H1 (cell line): ENCODE measurements around the gene SPATS2L. TPM values are rescaled to one million over a fixed set of nuclear protein-coding genes. Genes with fewer than 3 reads are reported as not detected.

Experiments
- CTCF ChIA-PET: fragments of 300-600 bp; sonication (Branson Sonifier 250); formaldehyde crosslinking; loops from one replicate; lab custom pipeline; 2021; ENCODE audit not compliant: partially characterized antibody; lab: Charles Lee
- POLR2A ChIA-PET: fragments of 300-600 bp; sonication (Branson Sonifier 250); formaldehyde crosslinking; loops from one replicate; lab custom pipeline; 2021; ENCODE audit warnings: inconsistent platforms; ENCODE audit not compliant: partially characterized antibody; lab: Charles Lee
- DNase-seq, 2 experiments: peaks; one replicate each; pipeline versions ENCODE4 v3.0.0 to v3.0.0-alpha.2; 2010 to 2022; ENCODE audit warnings: low spot score in 2 of 2, low read depth in 1 of 2, mixed read lengths in 1 of 2
- FAIRE-seq: peaks from 2 replicates; lab custom pipeline; 2011; peaks lifted over from hg19 to GRCh38; lab: Jason Lieb, UNC
- H2AFZ ChIP-seq: 2 replicates; pipeline ENCODE4 v1.8.1; 2012; ENCODE audit warnings: low read length, inconsistent platforms
- H2AK5ac ChIP-seq: 2 replicates; pipeline ENCODE4 v1.6.1; 2013; ENCODE audit warnings: low read depth, low read length
- H2BK120ac ChIP-seq: replicated peaks from 2 replicates; pipeline ENCODE3; 2013; ENCODE audit warnings: low read depth, low read length, inconsistent platforms
- H2BK12ac ChIP-seq: 2 replicates; pipeline ENCODE4 v1.6.1; 2013; ENCODE audit warnings: low read depth, low read length
- H2BK15ac ChIP-seq: 2 replicates; pipeline ENCODE4 v1.6.1; 2013; ENCODE audit warnings: low read length
- H2BK20ac ChIP-seq: 2 replicates; pipeline ENCODE4 v1.6.1; 2013; ENCODE audit warnings: low read length
- H2BK5ac ChIP-seq: 2 replicates; pipeline ENCODE4 v1.6.1; 2013; ENCODE audit warnings: low read depth, low read length
- H3K14ac ChIP-seq: 2 replicates; pipeline ENCODE4 v1.6.1; 2013; ENCODE audit warnings: inconsistent platforms; ENCODE audit not compliant: insufficient read length
- H3K18ac ChIP-seq: 2 replicates; pipeline ENCODE4 v1.6.1; 2013; ENCODE audit warnings: low read length; ENCODE audit errors: extremely low read depth
- H3K23ac ChIP-seq: 2 replicates; pipeline ENCODE4 v1.6.1; 2013; ENCODE audit warnings: inconsistent platforms; ENCODE audit not compliant: insufficient read length
- H3K23me2 ChIP-seq: 2 replicates; pipeline ENCODE4 v1.6.1; 2013; ENCODE audit warnings: low read depth, low read length
- H3K27ac ChIP-seq: 2 replicates; pipeline ENCODE4 v1.6.1; 2011; ENCODE audit warnings: low read depth, low read length, inconsistent platforms
- H3K27me3 ChIP-seq, 4 experiments: replicated peaks in 1 of 4; 1 replicate in 1 of 4; 2 replicates in 3 of 4; pipeline versions ENCODE4 v1.6.1 to v1.8.1; 2011 to 2013; ENCODE audit warnings: low read length in 3 of 4, mild to moderate bottlenecking in 3 of 4, inconsistent platforms in 2 of 4, mixed read lengths in 2 of 4, moderate library complexity in 1 of 4; ENCODE audit not compliant: control insufficient read depth in 3 of 4, insufficient read depth in 3 of 4; ENCODE audit errors: extremely low read depth in 1 of 4
- H3K36me3 ChIP-seq, 4 experiments: 2 replicates each; pipeline versions ENCODE4 v1.6.1 to v1.8.1; 2011 to 2013; ENCODE audit warnings: mild to moderate bottlenecking in 4 of 4, low read length in 3 of 4, moderate library complexity in 2 of 4, control low read depth in 1 of 4, inconsistent platforms in 1 of 4; ENCODE audit not compliant: insufficient read depth in 4 of 4, control insufficient read depth in 2 of 4
- H3K4ac ChIP-seq: replicated peaks from 2 replicates; pipeline ENCODE3; 2013; ENCODE audit warnings: low read length, low read depth, mixed read lengths, inconsistent platforms; ENCODE audit not compliant: insufficient read length
- H3K4me1 ChIP-seq, 4 experiments: replicated peaks in 1 of 4; 1 replicate in 1 of 4; 2 replicates in 3 of 4; pipeline versions ENCODE4 v1.6.1 to v1.8.1; 2011 to 2013; ENCODE audit warnings: low read length in 3 of 4, inconsistent platforms in 2 of 4, mixed read lengths in 1 of 4; ENCODE audit not compliant: insufficient read depth in 4 of 4, control insufficient read depth in 3 of 4
- H3K4me2 ChIP-seq, 2 experiments: 2 replicates each; pipeline versions ENCODE4 v1.6.1 to v1.8.1; 2011 to 2013; ENCODE audit warnings: low read depth in 2 of 2, low read length in 2 of 2, control low read depth in 1 of 2, inconsistent platforms in 1 of 2, mild to moderate bottlenecking in 1 of 2; ENCODE audit not compliant: insufficient read depth in 1 of 2
- H3K4me3 ChIP-seq, 4 experiments: fragments of 200-600, 300-600 bp in 1 of 4; sonication (generic), shearing (Covaris generic), sonication (Bioruptor Twin) in 1 of 4; 2 replicates each; pipeline versions ENCODE4 v1.5.1 to v1.8.1; 2011 to 2016; ENCODE audit warnings: low read length in 4 of 4, low read depth in 3 of 4, control low read depth in 2 of 4, inconsistent platforms in 2 of 4, mild to moderate bottlenecking in 2 of 4, mixed read lengths in 1 of 4, moderate library complexity in 1 of 4; ENCODE audit not compliant: insufficient read depth in 2 of 4; ENCODE audit errors: extremely low read depth in 1 of 4
- H3K56ac ChIP-seq: replicated peaks from 2 replicates; pipeline ENCODE3; 2013; ENCODE audit warnings: low read depth, mild to moderate bottlenecking, mixed read lengths, low read length, inconsistent platforms; ENCODE audit not compliant: insufficient read length
- H3K79me1 ChIP-seq: 2 replicates; pipeline ENCODE4 v1.6.1; 2013; ENCODE audit warnings: low read depth, low read length, control low read depth
- H3K79me2 ChIP-seq, 2 experiments: 2 replicates each; pipeline versions ENCODE4 v1.6.1 to v1.8.1; 2012 to 2013; ENCODE audit warnings: low read length in 2 of 2, mild to moderate bottlenecking in 2 of 2, inconsistent platforms in 1 of 2; ENCODE audit not compliant: insufficient read depth in 2 of 2, control insufficient read depth in 1 of 2
- H3K9ac ChIP-seq, 4 experiments: replicated peaks in 1 of 4; 1 replicate in 1 of 4; 2 replicates in 3 of 4; pipeline versions ENCODE4 v1.6.1 to v1.8.1; 2011 to 2013; ENCODE audit warnings: low read depth in 3 of 4, low read length in 3 of 4, control low read depth in 2 of 4, mild to moderate bottlenecking in 2 of 4, moderate library complexity in 2 of 4, inconsistent platforms in 1 of 4; ENCODE audit errors: extremely low read depth in 1 of 4
- H3K9me3 ChIP-seq, 2 experiments: 2 replicates each; pipeline versions ENCODE4 v1.6.1 to v1.8.1; 2012 to 2013; ENCODE audit warnings: mild to moderate bottlenecking in 2 of 2, moderate library complexity in 2 of 2, control low read depth in 1 of 2, inconsistent platforms in 1 of 2, low read depth in 1 of 2, low read length in 1 of 2, mixed read lengths in 1 of 2; ENCODE audit not compliant: insufficient read depth in 2 of 2
- H4K20me1 ChIP-seq, 2 experiments: replicated peaks in 1 of 2; 2 replicates each; pipeline versions ENCODE3 to v1.8.1; 2011 to 2013; ENCODE audit warnings: inconsistent platforms in 2 of 2, low read length in 2 of 2, mild to moderate bottlenecking in 1 of 2; ENCODE audit not compliant: insufficient read depth in 2 of 2, control insufficient read depth in 1 of 2
- H4K5ac ChIP-seq: 2 replicates; pipeline ENCODE4 v1.6.1; 2013; ENCODE audit warnings: low read length, low read depth, mixed read lengths, inconsistent platforms; ENCODE audit not compliant: insufficient read length
- H4K8ac ChIP-seq: 2 replicates; pipeline ENCODE4 v1.8.0; 2013; ENCODE audit warnings: mild to moderate bottlenecking, moderate library complexity, low read length, inconsistent platforms; ENCODE audit not compliant: insufficient read depth; ENCODE audit errors: extremely low read depth
- H4K91ac ChIP-seq: replicated peaks from 2 replicates; pipeline ENCODE3; 2013; ENCODE audit warnings: low read length, mixed read lengths, inconsistent platforms; ENCODE audit not compliant: insufficient read length
- GABPA ChIP-seq: IDR thresholded peaks from 2 replicates; pipeline ENCODE4 v1.6.1; 2011; ENCODE audit warnings: mild to moderate bottlenecking, low read length, moderate library complexity, borderline replicate concordance; ENCODE audit not compliant: insufficient read depth
- SUZ12 ChIP-seq: fragments of 200-600 bp; sonication (generic); IDR thresholded peaks from 2 replicates; pipeline ENCODE4 v1.6.1; 2012; ENCODE audit warnings: mild to moderate bottlenecking, inconsistent platforms, low read length, moderate library complexity, mixed read lengths
- ZNF274 ChIP-seq: IDR thresholded peaks from 2 replicates; pipeline ENCODE4 v1.7.0; 2012; ENCODE audit warnings: low read length, borderline replicate concordance; ENCODE audit errors: extremely low read depth
- WGBS, 2 experiments: shearing (Covaris generic) in 1 of 2; methylation state at CpG; one replicate each; pipeline versions ENCODE4 v1.1.6 to v1.1.7; 2013 to 2015; ENCODE audit warnings: low lambda C conversion rate in 2 of 2, mixed read lengths in 2 of 2, inconsistent platforms in 1 of 2, low coverage in 1 of 2, missing lambda C conversion rate in 1 of 2; ENCODE audit not compliant: insufficient replicate concordance in 2 of 2, insufficient coverage in 1 of 2, insufficient read length in 1 of 2; ENCODE audit errors: extremely low coverage in 1 of 2, missing lambda C conversion rate in 1 of 2; 5-methylcytosine and 5-hydroxymethylcytosine counted together
- polyA plus RNA-seq, 7 experiments: library from polyadenylated mRNA; depleted of rRNA in 3 of 7; stranded (reverse) in 5 of 7; unstranded in 2 of 7; fragments of >200 nt in 5 of 7; fragments of 200-250 nt in 2 of 7; gene quantifications; 1 replicate in 5 of 7; 2 replicates in 1 of 7; 4 replicates in 1 of 7; pipeline versions ENCODE4 v1.2.1 to v1.2.3, GENCODE V29; 2011 to 2013; ENCODE audit warnings: missing spikeins in 2 of 7, mixed read lengths in 2 of 7
- total RNA-seq: library from RNA; stranded (reverse); fragmentation: NEBNext Ultra II Directional; extraction: Animal tissue kit (Norgen Biotek cat#: 25700); gene quantifications from 2 replicates; pipeline ENCODE4 v1.2.1, GENCODE V29; 2021

The SPATS2L gene
- total and polyA plus RNA-seq, 2 of the 8 experiments (the other 6 are each of a cell fraction or from before 2014, with no cell fraction given), result 67.3 to 189 TPM

- H3K4me1 ChIP-seq, result peaks cover 14 to 37% (median 30%) of the 10 kb centered on the region in 4 experiments; a peak in 6 of 7 replicates
- no peak overlapping the region for H3K4ac ChIP-seq
- CTCF ChIA-PET, result interaction anchor here (0.7 to 1.0 kb wide), 2 partner anchors 10 to 198 kb away, joined by 3 read pairs; partner anchors contain the start of gene KCTD18
- no peak overlapping the region for H4K8ac ChIP-seq
- H3K4me2 ChIP-seq, result peak overlapping the region; percentile 57 to 74; a peak in 2 of 4 replicates
- H2BK12ac ChIP-seq, result no peak overlapping the region
- WGBS, 2 experiments, result 80% methylated on average over 3 of the region's 3 CpGs; no CpG with 5 or more reads in 1 of the 2 experiments
- no peak overlapping the region for H3K23ac ChIP-seq
- no peak overlapping the region for H2BK120ac ChIP-seq
- peaks cover 71 to 95% of the 10 kb centered on the region in 2 experiments for H3K79me2 ChIP-seq
- peaks cover 17% of the 10 kb centered on the region for H3K79me1 ChIP-seq
- H3K9me3 ChIP-seq, result no peaks in the 10 kb centered on the region
- no peaks in the 10 kb centered on the region for H3K27me3 ChIP-seq
- H4K5ac ChIP-seq, result no peak overlapping the region
- no peak overlapping the region for H3K27ac ChIP-seq
- no peak for TF ChIP-seq GABPA
- no peak for TF ChIP-seq SUZ12
- no peak for TF ChIP-seq ZNF274
- peaks cover 0 to 2% of the 10 kb centered on the region in 2 experiments for H4K20me1 ChIP-seq
- no peak overlapping the region for H4K91ac ChIP-seq
- no peak overlapping the region for H2BK20ac ChIP-seq
- DNase-seq (no peak), FAIRE-seq (no peak)
- H3K9ac ChIP-seq, result no peak overlapping the region
- no peak overlapping the region for H3K14ac ChIP-seq
- POLR2A ChIA-PET, result interaction anchor here (1.2 to 2.8 kb wide), 4 partner anchors 10 to 96 kb away, joined by 3 to 15 read pairs (median 5); no protein-coding TSS in a partner anchor
- H3K36me3 ChIP-seq, result no peaks in the 10 kb centered on the region; a peak in 1 of 8 replicates
- H2AK5ac ChIP-seq, result no peak overlapping the region
- H3K18ac ChIP-seq, result no peak overlapping the region
- no peak overlapping the region for H2BK5ac ChIP-seq
- peak overlapping the region in 1 of 4 experiments; percentile 87; a peak in 2 of 8 replicates for H3K4me3 ChIP-seq
- H3K56ac ChIP-seq, result no peak overlapping the region
- H2AFZ ChIP-seq, result no peak overlapping the region
- H2BK15ac ChIP-seq, result no peak overlapping the region
- peaks cover 4% of the 10 kb centered on the region for H3K23me2 ChIP-seq
These were observed 4.6 kb downstream of the SPATS2L start for GRCh38 chr2:200311139-200311538.
